GM10847 (cell line): ENCODE data around the gene CELF5.

Source experiments
- POLR2A ChIP-seq: IDR thresholded peaks from 2 replicates; pipeline ENCODE4 v1.6.1; 2011; ENCODE audit not compliant: insufficient read length; ENCODE audit errors: extremely low read depth

CELF5 gene

GRCh38 chr19:3196933-3197205, 27.6 kb upstream of the CELF5 start:
- no peak for TF ChIP-seq POLR2A

- TF ChIP-seq POLR2A: no peak
Measured at GRCh38 chr19:3198901-3199700, 25.4 kb upstream of the CELF5 start.

GRCh38 chr19:3201072-3201700, 23.3 kb upstream of the CELF5 start:
- TF ChIP-seq POLR2A: no peak

GRCh38 chr19:3201911-3202310, 22.6 kb upstream of the CELF5 start:
- TF ChIP-seq POLR2A: no peak

GRCh38 chr19:3202346-3202745, 22.1 kb upstream of the CELF5 start:
- TF ChIP-seq POLR2A: no peak

- no peak for TF ChIP-seq POLR2A
Measured at GRCh38 chr19:3203805-3204645, 20.4 kb upstream of the CELF5 start.

- no peak for TF ChIP-seq POLR2A
Measured at GRCh38 chr19:3204646-3205275, 19.7 kb upstream of the CELF5 start.

- TF ChIP-seq POLR2A: no peak
Measured at GRCh38 chr19:3206216-3206953, 18.1 kb upstream of the CELF5 start.

- no peak for TF ChIP-seq POLR2A
Measured at GRCh38 chr19:3207461-3208242, 16.8 kb upstream of the CELF5 start.

- no peak for TF ChIP-seq POLR2A
Measured at GRCh38 chr19:3208317-3209207, 15.9 kb upstream of the CELF5 start.

- TF ChIP-seq POLR2A: no peak
Measured at GRCh38 chr19:3210347-3211017, 14.0 kb upstream of the CELF5 start.

GRCh38 chr19:3211191-3211590, 13.3 kb upstream of the CELF5 start:
- no peak for TF ChIP-seq POLR2A

GRCh38 chr19:3213159-3213558, 11.3 kb upstream of the CELF5 start:
- TF ChIP-seq POLR2A: no peak
